Thymus (tissue), 11 donors: ENCODE data around the gene ZBTB20. TPM values are rescaled to one million over a fixed set of nuclear protein-coding genes. Genes with fewer than 3 reads are reported as not detected.

Experiments
- DNase-seq, 9 donors: peaks; one replicate each; pipeline ENCODE4 v3.0.0-alpha.2; 2013; ENCODE audit warnings: low spot score in 9 of 9, low read depth in 6 of 9, missing footprints in 1 of 9
- H3K27ac ChIP-seq, 2 donors: one replicate each; pipeline ENCODE4 v1.5.1; 2013; ENCODE audit warnings: control low read depth in 1 of 2, low read depth in 1 of 2, low read length in 1 of 2, mild to moderate bottlenecking in 1 of 2, moderate library complexity in 1 of 2
- H3K27me3 ChIP-seq, 2 donors: one replicate each; pipeline ENCODE4 v1.5.1; 2013; ENCODE audit warnings: low read length in 1 of 2; ENCODE audit not compliant: control insufficient read depth in 2 of 2, insufficient read depth in 1 of 2
- H3K36me3 ChIP-seq, 2 donors: one replicate each; pipeline ENCODE4 v1.5.1; 2013; ENCODE audit warnings: low read length in 1 of 2, mild to moderate bottlenecking in 1 of 2, moderate library complexity in 1 of 2; ENCODE audit not compliant: control insufficient read depth in 2 of 2, insufficient read depth in 2 of 2
- H3K4me1 ChIP-seq, 2 donors: one replicate each; pipeline ENCODE4 v1.5.1; 2013; ENCODE audit warnings: low read length in 2 of 2; ENCODE audit not compliant: control insufficient read depth in 2 of 2, insufficient read depth in 2 of 2
- H3K4me3 ChIP-seq, 2 donors: one replicate each; pipeline ENCODE4 v1.5.1; 2013; ENCODE audit warnings: low read length in 2 of 2, control low read depth in 1 of 2, mild to moderate bottlenecking in 1 of 2
- H3K9me3 ChIP-seq, 2 donors: one replicate each; pipeline ENCODE4 v1.5.1; 2013; ENCODE audit warnings: low read length in 1 of 2, mild to moderate bottlenecking in 1 of 2; ENCODE audit not compliant: control insufficient read depth in 2 of 2, insufficient read depth in 1 of 2
- WGBS: extraction: QIAGEN DNeasy Blood & Tissue Kit; methylation state at CpG from one replicate; pipeline ENCODE4 v1.1.7; 2013; 5-methylcytosine and 5-hydroxymethylcytosine counted together
- polyA plus RNA-seq: library from polyadenylated mRNA; stranded (reverse); fragments of 200-250 nt; gene quantifications from one replicate; pipeline ENCODE4 v1.2.3, GENCODE V29; 2013
- total RNA-seq: library from RNA; stranded (reverse); fragments of 120-200 nt; gene quantifications from one replicate; pipeline ENCODE4 v1.2.4, GENCODE V29; 2013
- donor health status: healthy.

Gene ZBTB20
- total and polyA plus RNA-seq, 2 donors, result 1.2 to 8.9 TPM

DNA sequence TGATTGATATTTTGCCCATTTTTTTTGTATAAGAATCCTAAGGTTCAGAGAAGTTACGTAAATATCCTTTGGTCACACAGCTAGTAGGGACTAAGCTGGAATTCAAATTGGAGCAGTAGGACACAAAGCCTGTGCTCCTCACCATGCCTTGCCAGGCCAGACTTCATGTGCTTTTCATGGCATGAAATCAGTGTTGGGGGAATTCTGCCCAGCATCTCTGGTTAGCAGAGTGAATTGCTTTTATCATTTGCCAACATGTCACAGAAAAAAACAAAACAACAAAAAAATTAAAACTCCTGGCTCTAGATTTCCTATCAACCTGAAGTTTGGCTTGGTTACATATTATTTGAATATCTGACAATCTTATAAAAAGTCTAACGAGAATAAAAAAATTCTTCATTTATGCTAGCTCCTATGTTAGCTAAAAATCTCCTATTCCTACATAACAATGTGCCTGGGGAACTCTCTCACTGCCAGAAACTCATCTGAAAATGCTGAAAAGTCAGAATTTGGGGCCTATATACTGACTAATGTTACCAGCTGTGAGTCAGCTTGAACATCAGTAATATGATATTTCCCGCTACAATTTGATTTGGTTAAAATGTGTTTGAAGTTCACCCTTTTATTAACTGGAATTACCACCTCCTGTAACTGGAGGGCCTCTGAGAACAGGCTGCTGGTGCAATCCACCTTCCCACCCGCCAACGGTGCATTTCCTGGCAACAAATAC, 711.5 kb downstream of the ZBTB20 start:
- no peak overlapping the region for H3K4me3 ChIP-seq
- no peaks in the 10 kb centered on the region for H3K36me3 ChIP-seq
- DNase-seq, result no peak
- no peaks in the 10 kb centered on the region for H3K27me3 ChIP-seq
- H3K9me3 ChIP-seq, result no peaks in the 10 kb centered on the region
- 97% methylated on average over 5 of the region's 5 CpGs for WGBS
- no peak overlapping the region for H3K27ac ChIP-seq
- peaks cover 0 to 2% of the 10 kb centered on the region in 2 donors for H3K4me1 ChIP-seq

DNA sequence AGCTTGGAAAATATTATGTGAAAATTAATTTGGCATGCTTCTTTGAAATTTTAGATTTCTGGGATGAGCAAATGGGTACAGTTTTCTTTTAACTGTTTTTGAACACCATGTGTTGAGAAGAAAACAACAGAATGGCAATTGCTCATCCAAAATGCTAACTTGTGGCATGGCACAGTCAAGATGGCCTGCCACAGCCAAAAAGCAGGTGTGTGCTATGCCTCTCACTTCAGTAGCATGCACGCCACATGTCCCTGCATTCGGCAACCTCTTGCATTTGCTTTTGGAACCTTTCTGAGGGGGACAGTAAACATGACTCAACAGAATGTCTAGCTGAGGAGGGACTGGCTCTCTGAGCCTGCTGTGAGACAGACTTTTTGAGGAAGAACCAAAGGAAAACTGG, 714.8 kb downstream of the ZBTB20 start:
- no peak overlapping the region for H3K27ac ChIP-seq
- H3K4me1 ChIP-seq, result no peaks in the 10 kb centered on the region
- H3K27me3 ChIP-seq, result no peaks in the 10 kb centered on the region
- H3K9me3 ChIP-seq, result no peaks in the 10 kb centered on the region
- 98% methylated on average over 2 of the region's 2 CpGs for WGBS
- no peak overlapping the region for H3K4me3 ChIP-seq
- DNase-seq, result no peak
- no peaks in the 10 kb centered on the region for H3K36me3 ChIP-seq

DNA sequence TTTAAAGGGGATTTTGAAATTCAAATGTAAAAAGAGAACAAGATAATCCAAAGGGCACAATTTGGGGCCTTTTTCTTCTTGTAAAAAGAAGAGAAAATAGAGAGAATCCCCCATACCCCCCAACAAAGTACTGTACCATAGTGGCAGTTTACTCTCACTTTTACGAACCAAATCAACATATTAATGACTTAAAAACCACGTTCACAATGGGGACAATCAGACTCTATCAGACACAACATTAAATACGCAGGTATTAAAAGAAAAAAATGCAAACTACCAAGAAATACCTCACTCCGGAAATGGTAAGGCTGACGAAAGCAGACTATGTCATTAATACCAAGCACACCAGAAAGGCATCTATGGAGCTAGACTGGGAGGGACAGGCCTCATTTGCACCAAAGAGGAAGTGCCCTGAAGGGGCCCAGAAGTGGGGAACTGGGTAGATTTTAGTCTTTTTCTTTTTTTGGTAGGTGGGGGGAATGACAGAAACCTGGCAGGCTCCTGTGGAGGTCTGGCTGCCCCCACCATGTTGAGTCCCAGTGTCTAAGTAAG, 719.0 kb downstream of the ZBTB20 start:
- Histone ChIP-seq H3K36me3 (no peaks in the 10 kb centered on the region), H3K9me3 (no peaks in the 10 kb centered on the region), H3K27me3 (no peaks in the 10 kb centered on the region), H3K27ac (no peak overlapping the region), H3K4me1 (no peaks in the 10 kb centered on the region), H3K4me3 (no peak overlapping the region)
- no peak for DNase-seq
- WGBS, result 96% methylated on average over 5 of the region's 5 CpGs

- H3K27me3 ChIP-seq, result no peaks in the 10 kb centered on the region
- H3K4me1 ChIP-seq, result no peaks in the 10 kb centered on the region
- 95% methylated on average over 8 of the region's 8 CpGs for WGBS
- H3K36me3 ChIP-seq, result no peaks in the 10 kb centered on the region
- H3K27ac ChIP-seq, result no peak overlapping the region
- H3K9me3 ChIP-seq, result no peaks in the 10 kb centered on the region
- H3K4me3 ChIP-seq, result no peak overlapping the region
- no peak for DNase-seq
Observed at GRCh38 chr3:114427285-114428043, 719.6 kb downstream of the ZBTB20 start.

- no peak overlapping the region for H3K4me3 ChIP-seq
- H3K27ac ChIP-seq, result no peak overlapping the region
- DNase-seq, result no peak
- no peaks in the 10 kb centered on the region for H3K4me1 ChIP-seq
- no peaks in the 10 kb centered on the region for H3K36me3 ChIP-seq
- no peaks in the 10 kb centered on the region for H3K9me3 ChIP-seq
- H3K27me3 ChIP-seq, result no peaks in the 10 kb centered on the region
- WGBS, result 84% methylated on average over 8 of the region's 8 CpGs
Observed at GRCh38 chr3:114424337-114424736, 722.8 kb downstream of the ZBTB20 start.

- Histone ChIP-seq H3K36me3 (no peaks in the 10 kb centered on the region), H3K27me3 (no peaks in the 10 kb centered on the region), H3K9me3 (no peaks in the 10 kb centered on the region), H3K27ac (no peak overlapping the region), H3K4me1 (no peaks in the 10 kb centered on the region), H3K4me3 (no peak overlapping the region)
- 95% methylated on average over 7 of the region's 7 CpGs for WGBS
- DNase-seq, result no peak
Observed at GRCh38 chr3:114421204-114421603, 725.9 kb downstream of the ZBTB20 start.

GRCh38 chr3:114420072-114420471, 727.0 kb downstream of the ZBTB20 start:
- Histone ChIP-seq H3K4me3 (no peak overlapping the region), H3K27ac (no peak overlapping the region), H3K36me3 (no peaks in the 10 kb centered on the region), H3K27me3 (no peaks in the 10 kb centered on the region), H3K9me3 (no peaks in the 10 kb centered on the region), H3K4me1 (no peaks in the 10 kb centered on the region)
- no peak for DNase-seq
- 78% methylated on average over 3 of the region's 3 CpGs for WGBS

DNA sequence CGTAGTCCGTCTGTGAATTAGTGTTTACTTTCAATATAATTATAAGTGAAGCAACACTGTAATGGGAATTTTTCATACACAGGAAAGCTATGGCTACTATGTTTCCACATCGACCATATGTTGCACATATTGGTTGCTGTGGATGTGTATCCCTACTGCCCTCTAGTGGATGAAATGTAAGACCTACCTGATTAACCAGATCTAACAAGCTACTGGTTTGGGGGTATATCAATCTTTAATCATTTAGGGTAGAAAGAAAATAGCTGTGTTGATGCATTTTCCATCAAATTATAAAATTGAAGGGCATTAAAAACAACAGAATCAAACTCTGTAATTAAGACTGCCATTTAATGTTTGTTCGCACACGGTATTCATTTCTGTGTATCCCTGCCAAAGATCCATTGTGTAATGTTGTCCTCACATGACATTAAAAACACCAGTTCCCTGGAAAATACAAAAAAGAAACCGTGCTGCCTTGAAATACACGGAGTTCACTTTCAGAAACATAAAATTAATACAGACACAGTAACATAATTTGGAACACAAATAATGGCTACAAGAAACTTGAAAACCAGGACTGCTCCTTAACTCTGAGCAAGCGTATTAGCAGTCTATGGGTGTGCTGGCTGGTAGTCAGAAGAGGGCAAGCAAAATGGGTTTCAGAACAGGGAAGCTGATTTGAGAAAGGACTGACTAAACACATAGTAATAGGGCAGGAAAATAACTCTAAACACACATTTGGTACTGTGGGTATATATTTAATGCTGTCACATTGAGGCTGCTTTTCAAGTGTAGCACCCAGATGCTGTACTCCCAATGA, 728.2 kb downstream of the ZBTB20 start:
- Histone ChIP-seq H3K9me3 (no peaks in the 10 kb centered on the region), H3K4me3 (no peak overlapping the region), H3K27me3 (no peaks in the 10 kb centered on the region), H3K4me1 (no peaks in the 10 kb centered on the region), H3K36me3 (no peaks in the 10 kb centered on the region), H3K27ac (no peak overlapping the region)
- DNase-seq, result peak; percentile 6 to 64 (median 23)
- whole genome bisulfite sequencing, result 48% methylated on average over 8 of the region's 8 CpGs

- no peaks in the 10 kb centered on the region for H3K9me3 ChIP-seq
- H3K4me1 ChIP-seq, result no peaks in the 10 kb centered on the region
- H3K27me3 ChIP-seq, result no peaks in the 10 kb centered on the region
- H3K27ac ChIP-seq, result no peak overlapping the region
- no peaks in the 10 kb centered on the region for H3K36me3 ChIP-seq
- DNase-seq, result no peak
- no peak overlapping the region for H3K4me3 ChIP-seq
Observed at GRCh38 chr3:114418107-114418506, 729.0 kb downstream of the ZBTB20 start.
